ENCODE measurements around the gene EGFL7.
A peak's percentile ranks its signal among the peaks of the same experiment; 100 is the strongest.

Gene EGFL7

DNA sequence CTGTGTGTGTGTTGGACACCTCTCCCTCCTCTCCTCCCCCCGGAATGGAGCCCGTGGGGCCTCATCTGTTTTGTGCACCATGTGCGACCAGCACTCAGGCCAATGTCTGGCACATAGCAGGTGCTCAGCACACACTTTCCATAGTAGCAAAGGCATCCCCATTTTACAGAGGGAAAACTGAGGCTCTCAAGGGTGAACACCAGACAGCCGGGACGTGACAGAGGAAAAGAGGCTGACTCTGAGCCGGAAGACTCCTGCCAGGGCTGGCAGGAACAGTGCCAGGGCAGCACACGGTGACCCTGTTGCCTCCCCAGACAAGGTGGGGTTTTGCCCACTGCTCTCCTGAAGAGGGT is 26.4 kb downstream of the EGFL7 start:
- Histone ChIP-seq H2BK5ac (ENCODE audit: low read length) (no peak overlapping the region), H3K79me1 (ENCODE audit: low read length) (no peaks in the 10 kb centered on the region), H3K18ac (ENCODE audit: low read length) (no peak overlapping the region), H3K56ac (ENCODE audit: low read length) (no peak overlapping the region), H3K23ac (ENCODE audit: low read length) (no peak overlapping the region), H4K8ac (ENCODE audit: low read depth, low read length) (no peak overlapping the region), H2BK15ac (replicated peaks; ENCODE audit: low read depth) (no peak overlapping the region), H2AK5ac (ENCODE audit: low read length) (no peak overlapping the region), H3K4me3 (ENCODE audit: low read length) (no peak overlapping the region), H3K27me3 (ENCODE audit: insufficient read depth, low read length, poor library complexity) (no peaks in the 10 kb centered on the region), H2BK120ac (ENCODE audit: low read depth, low read length) (no peak overlapping the region), H3K79me2 (ENCODE audit: control insufficient read depth, insufficient read depth, low read length) (no peaks in the 10 kb centered on the region), H3K4ac (ENCODE audit: low read depth, low read length) (no peak overlapping the region), H3K36me3 (ENCODE audit: control insufficient read depth, insufficient read depth, low read length) (no peaks in the 10 kb centered on the region), H3K9ac (ENCODE audit: low read length) (no peak overlapping the region), H3K4me1 (ENCODE audit: control insufficient read depth, low read depth, low read length) (no peaks in the 10 kb centered on the region), H3K27ac (ENCODE audit: low read depth, low read length) (no peak overlapping the region), H4K5ac (ENCODE audit: low read length) (no peak overlapping the region), H3K4me2 (ENCODE audit: low read length) (no peak overlapping the region)
- no peak for DNase-seq
- no CpG with 5 or more reads among the region's 7 CpGs for WGBS (ENCODE audit: extremely low coverage, insufficient coverage, low lambda C conversion rate)

DNA sequence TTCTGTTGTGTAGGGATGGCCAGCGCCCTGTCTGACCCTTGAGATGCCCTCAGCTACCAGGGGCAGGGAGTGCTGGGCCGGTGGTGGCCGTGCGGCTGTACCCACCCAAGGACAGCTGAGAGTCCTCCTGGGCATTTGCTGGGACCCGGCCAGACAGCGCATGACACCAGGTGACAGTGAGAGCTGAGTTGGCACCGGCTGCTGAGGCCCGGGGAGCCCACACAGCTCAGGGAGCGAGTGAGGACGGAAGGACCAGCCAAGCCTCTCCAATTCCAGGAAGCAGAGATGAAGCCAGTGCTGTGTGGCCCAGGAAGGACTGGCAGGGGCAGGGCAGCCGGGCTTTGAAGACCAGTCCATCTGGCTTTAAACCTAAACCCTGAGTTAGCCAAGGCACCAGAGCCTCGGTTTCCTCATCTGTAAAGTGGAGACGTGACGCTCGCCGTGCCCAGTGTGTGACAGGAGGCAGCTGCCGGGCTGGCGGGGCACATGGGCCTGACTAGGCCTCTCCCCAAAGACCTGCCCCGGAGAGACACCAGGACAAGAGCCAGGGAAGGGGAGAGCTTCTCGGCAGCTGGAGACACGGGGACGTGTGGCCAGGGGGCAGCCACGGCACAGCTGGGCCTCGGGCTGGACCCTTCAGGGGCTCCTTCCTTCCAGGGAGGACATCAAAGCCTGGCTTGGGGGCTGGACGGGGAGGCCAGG is 27.5 kb downstream of the EGFL7 start:
- no peak overlapping the region for H3K4ac ChIP-seq (ENCODE audit: low read depth, low read length)
- H3K4me2 ChIP-seq (ENCODE audit: low read length) = no peak overlapping the region
- no peak overlapping the region for H3K9ac ChIP-seq (ENCODE audit: low read length)
- H3K56ac ChIP-seq (ENCODE audit: low read length) = no peak overlapping the region
- no peak for DNase-seq
- no peaks in the 10 kb centered on the region for H3K79me2 ChIP-seq (ENCODE audit: control insufficient read depth, insufficient read depth, low read length)
- no peak overlapping the region for H3K4me3 ChIP-seq (ENCODE audit: low read length)
- H2BK15ac ChIP-seq (replicated peaks; ENCODE audit: low read depth) = no peak overlapping the region
- H2BK5ac ChIP-seq (ENCODE audit: low read length) = no peak overlapping the region
- H3K4me1 ChIP-seq (ENCODE audit: control insufficient read depth, low read depth, low read length) = no peaks in the 10 kb centered on the region
- H3K27ac ChIP-seq (ENCODE audit: low read depth, low read length) = no peak overlapping the region
- H4K8ac ChIP-seq (ENCODE audit: low read depth, low read length) = no peak overlapping the region
- no peaks in the 10 kb centered on the region for H3K27me3 ChIP-seq (ENCODE audit: insufficient read depth, low read length, poor library complexity)
- H3K18ac ChIP-seq (ENCODE audit: low read length) = no peak overlapping the region
- H2BK120ac ChIP-seq (ENCODE audit: low read depth, low read length) = no peak overlapping the region
- no peaks in the 10 kb centered on the region for H3K79me1 ChIP-seq (ENCODE audit: low read length)
- H3K23ac ChIP-seq (ENCODE audit: low read length) = no peak overlapping the region
- no CpG with 5 or more reads among the region's 25 CpGs for WGBS (ENCODE audit: extremely low coverage, insufficient coverage, low lambda C conversion rate)
- no peaks in the 10 kb centered on the region for H3K36me3 ChIP-seq (ENCODE audit: control insufficient read depth, insufficient read depth, low read length)
- no peak overlapping the region for H2AK5ac ChIP-seq (ENCODE audit: low read length)
- H4K5ac ChIP-seq (ENCODE audit: low read length) = no peak overlapping the region

DNA sequence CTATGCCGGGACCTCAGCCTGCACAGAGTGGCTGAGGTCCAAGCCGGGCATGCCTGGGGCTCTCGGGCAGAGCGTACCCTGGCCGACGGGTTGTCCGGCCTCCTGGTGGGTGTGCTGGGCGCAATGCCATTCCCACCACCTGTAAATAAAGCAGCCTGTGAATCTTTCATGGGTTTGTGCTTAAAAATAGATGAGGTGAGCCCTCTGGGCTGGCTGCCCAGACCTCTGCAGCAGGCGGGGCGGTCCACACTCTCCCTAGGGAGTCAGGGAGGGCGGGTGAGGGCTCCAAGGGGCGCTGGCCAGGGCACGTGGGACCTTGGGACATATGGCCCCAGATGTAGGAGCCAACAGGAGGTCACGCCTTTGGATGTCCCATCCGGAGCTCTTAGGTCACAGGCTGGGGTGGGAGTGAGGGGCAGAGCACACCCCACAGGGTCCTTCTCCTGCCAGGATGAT is 28.1 kb downstream of the EGFL7 start:
- Histone ChIP-seq H2BK120ac (ENCODE audit: low read depth, low read length) (no peak overlapping the region), H3K4me1 (ENCODE audit: control insufficient read depth, low read depth, low read length) (no peaks in the 10 kb centered on the region), H3K4me3 (ENCODE audit: low read length) (no peak overlapping the region), H3K23ac (ENCODE audit: low read length) (no peak overlapping the region), H3K27ac (ENCODE audit: low read depth, low read length) (no peak overlapping the region), H4K5ac (ENCODE audit: low read length) (no peak overlapping the region), H3K56ac (ENCODE audit: low read length) (no peak overlapping the region), H3K18ac (ENCODE audit: low read length) (no peak overlapping the region), H3K9ac (ENCODE audit: low read length) (no peak overlapping the region), H4K8ac (ENCODE audit: low read depth, low read length) (no peak overlapping the region), H2AK5ac (ENCODE audit: low read length) (no peak overlapping the region), H3K79me1 (ENCODE audit: low read length) (no peaks in the 10 kb centered on the region), H2BK15ac (replicated peaks; ENCODE audit: low read depth) (no peak overlapping the region), H3K79me2 (ENCODE audit: control insufficient read depth, insufficient read depth, low read length) (no peaks in the 10 kb centered on the region), H2BK5ac (ENCODE audit: low read length) (no peak overlapping the region), H3K4ac (ENCODE audit: low read depth, low read length) (no peak overlapping the region), H3K4me2 (ENCODE audit: low read length) (no peak overlapping the region), H3K36me3 (ENCODE audit: control insufficient read depth, insufficient read depth, low read length) (no peaks in the 10 kb centered on the region), H3K27me3 (ENCODE audit: insufficient read depth, low read length, poor library complexity) (no peaks in the 10 kb centered on the region)
- no peak for DNase-seq
- no CpG with 5 or more reads among the region's 15 CpGs for WGBS (ENCODE audit: extremely low coverage, insufficient coverage, low lambda C conversion rate)

DNA sequence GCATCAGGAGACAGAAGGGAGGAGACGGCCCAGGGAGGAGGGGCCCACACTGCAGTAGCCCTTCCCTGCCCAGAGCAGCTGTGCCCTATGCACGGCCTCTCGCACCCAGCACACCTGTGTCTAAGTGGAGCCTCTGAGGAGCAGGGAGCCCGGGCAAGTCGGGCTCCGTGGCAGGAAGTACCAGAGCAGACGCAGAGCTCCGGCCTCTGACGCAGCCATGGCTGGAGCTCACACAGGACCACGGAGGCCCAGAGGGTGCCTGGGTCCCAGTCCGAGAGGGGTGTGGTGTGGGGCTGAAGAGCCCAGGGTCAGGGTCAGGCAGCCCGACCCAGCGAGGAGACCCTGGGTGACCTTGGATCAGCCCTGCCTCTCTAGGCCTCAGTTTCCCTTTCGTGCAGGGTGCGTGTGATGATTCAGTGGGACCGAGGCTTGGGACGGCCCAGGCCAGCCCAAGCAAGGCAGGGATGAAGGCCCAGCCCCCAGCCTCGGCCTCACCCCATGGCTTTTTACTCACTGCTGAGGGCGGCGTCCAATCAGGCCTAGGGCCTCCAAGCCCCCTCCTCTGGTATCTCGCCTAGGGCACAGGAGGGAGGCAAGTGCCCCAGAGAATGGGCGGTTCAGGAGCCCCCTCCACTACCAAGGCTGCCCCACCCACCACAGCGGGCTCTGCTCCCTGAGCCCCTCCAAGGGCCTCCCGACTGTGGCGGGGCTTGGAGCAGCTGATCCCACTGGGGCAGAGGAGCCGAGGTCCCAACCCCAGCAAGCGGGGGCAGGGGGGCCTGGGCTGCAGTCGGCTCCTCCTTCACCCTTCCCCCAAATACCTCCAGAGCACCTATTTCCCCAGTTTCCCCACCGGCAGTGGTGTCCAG is 28.8 kb downstream of the EGFL7 start:
- Histone ChIP-seq H3K27me3 (ENCODE audit: insufficient read depth, low read length, poor library complexity) (no peaks in the 10 kb centered on the region), H4K5ac (ENCODE audit: low read length) (no peak overlapping the region), H3K79me2 (ENCODE audit: control insufficient read depth, insufficient read depth, low read length) (no peaks in the 10 kb centered on the region), H3K27ac (ENCODE audit: low read depth, low read length) (no peak overlapping the region), H2AK5ac (ENCODE audit: low read length) (no peak overlapping the region), H3K4me1 (ENCODE audit: control insufficient read depth, low read depth, low read length) (no peaks in the 10 kb centered on the region), H2BK120ac (ENCODE audit: low read depth, low read length) (no peak overlapping the region), H3K4me2 (ENCODE audit: low read length) (no peak overlapping the region), H4K8ac (ENCODE audit: low read depth, low read length) (no peak overlapping the region), H2BK15ac (replicated peaks; ENCODE audit: low read depth) (no peak overlapping the region), H3K4ac (ENCODE audit: low read depth, low read length) (no peak overlapping the region), H3K23ac (ENCODE audit: low read length) (no peak overlapping the region), H3K56ac (ENCODE audit: low read length) (peak overlapping the region; percentile 39), H3K4me3 (ENCODE audit: low read length) (no peak overlapping the region), H3K18ac (ENCODE audit: low read length) (no peak overlapping the region), H3K9ac (ENCODE audit: low read length) (no peak overlapping the region), H3K36me3 (ENCODE audit: control insufficient read depth, insufficient read depth, low read length) (no peaks in the 10 kb centered on the region), H2BK5ac (ENCODE audit: low read length) (no peak overlapping the region), H3K79me1 (ENCODE audit: low read length) (no peaks in the 10 kb centered on the region)
- WGBS (ENCODE audit: extremely low coverage, insufficient coverage, low lambda C conversion rate) = no CpG with 5 or more reads among the region's 29 CpGs
- DNase-seq = no peak

DNA sequence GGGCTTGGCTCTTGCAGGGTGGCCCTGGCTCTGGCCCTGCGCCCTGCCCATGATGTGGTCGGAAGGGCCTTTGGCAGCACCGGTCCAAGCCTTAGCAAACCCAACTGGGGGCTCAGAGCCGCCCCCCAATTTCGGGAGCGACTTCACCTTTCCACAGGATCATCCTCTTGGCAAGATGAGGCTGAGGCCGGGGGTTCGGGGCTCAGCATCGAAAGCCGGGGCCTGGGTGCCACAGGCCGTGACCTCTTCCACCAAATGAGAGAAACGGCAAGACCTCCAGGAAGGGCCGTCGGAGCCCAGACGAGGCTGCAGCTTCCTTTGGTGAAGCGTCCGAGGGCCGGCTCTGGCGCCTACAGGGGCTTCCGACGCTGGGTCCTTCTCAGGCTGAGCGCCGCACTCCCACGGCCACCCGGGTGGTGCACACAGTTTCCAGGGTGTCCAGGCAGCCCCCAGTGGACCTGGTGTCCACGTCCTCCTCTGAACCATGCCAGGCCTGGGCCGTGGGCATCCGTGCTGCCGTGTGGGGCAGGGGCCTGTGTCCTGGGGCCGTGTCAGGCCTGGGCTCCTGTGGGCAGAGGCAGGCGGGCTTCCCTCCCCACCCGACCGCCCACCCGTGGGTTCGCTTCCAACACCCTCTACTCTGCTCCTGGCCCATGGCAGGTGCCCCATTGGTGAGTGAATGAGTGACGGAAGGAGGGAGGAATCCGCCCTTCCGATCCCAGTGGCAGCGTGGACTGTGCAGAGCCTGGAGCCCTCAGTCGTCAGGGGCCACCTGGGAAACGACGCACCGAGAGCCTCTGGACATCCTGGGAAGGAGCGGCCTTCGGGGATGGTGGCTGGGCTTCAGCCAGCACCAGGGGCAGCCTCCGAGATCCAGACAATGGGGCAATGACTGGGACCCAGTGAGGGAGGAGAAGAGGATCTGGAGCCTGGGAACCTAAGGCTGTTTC is 29.7 kb downstream of the EGFL7 start:
- Histone ChIP-seq H3K79me1 (ENCODE audit: low read length) (no peaks in the 10 kb centered on the region), H2AK5ac (ENCODE audit: low read length) (no peak overlapping the region), H3K4ac (ENCODE audit: low read depth, low read length) (no peak overlapping the region), H3K18ac (ENCODE audit: low read length) (no peak overlapping the region), H3K4me3 (ENCODE audit: low read length) (no peak overlapping the region), H3K23ac (ENCODE audit: low read length) (no peak overlapping the region), H3K27me3 (ENCODE audit: insufficient read depth, low read length, poor library complexity) (no peaks in the 10 kb centered on the region), H2BK120ac (ENCODE audit: low read depth, low read length) (no peak overlapping the region), H2BK5ac (ENCODE audit: low read length) (no peak overlapping the region), H3K36me3 (ENCODE audit: control insufficient read depth, insufficient read depth, low read length) (no peaks in the 10 kb centered on the region), H4K8ac (ENCODE audit: low read depth, low read length) (no peak overlapping the region), H3K79me2 (ENCODE audit: control insufficient read depth, insufficient read depth, low read length) (no peaks in the 10 kb centered on the region), H2BK15ac (replicated peaks; ENCODE audit: low read depth) (no peak overlapping the region), H4K5ac (ENCODE audit: low read length) (no peak overlapping the region), H3K9ac (ENCODE audit: low read length) (no peak overlapping the region), H3K4me2 (ENCODE audit: low read length) (no peak overlapping the region), H3K4me1 (ENCODE audit: control insufficient read depth, low read depth, low read length) (peaks cover 2% of the 10 kb centered on the region), H3K56ac (ENCODE audit: low read length) (no peak overlapping the region), H3K27ac (ENCODE audit: low read depth, low read length) (no peak overlapping the region)
- no CpG with 5 or more reads among the region's 46 CpGs for WGBS (ENCODE audit: extremely low coverage, insufficient coverage, low lambda C conversion rate)
- no peak for DNase-seq

Data from mesendoderm (in vitro differentiated cells).